GM12878 (cell line): ENCODE results near the gene CDK5RAP3. TPM values are rescaled to one million over a fixed set of nuclear protein-coding genes. Genes with fewer than 3 reads are reported as not detected.
A peak's percentile ranks its signal among the peaks of the same experiment; 100 is the strongest.

Experiments used
- ATAC-seq: fragments of 200-7000 bp; cut with Tn5 transposase; 3 replicates; pipeline ENCODE4 v1.9.1; 2020; ENCODE audit warnings: mild to moderate bottlenecking, moderate library complexity
- BruUV-seq: library from RNA; stranded (reverse); fragments of 400-500 nt; replicated peaks from 2 replicates; lab custom pipeline; 2021; lab: Mats Ljungman, UMichigan
- CTCF ChIA-PET: fragments of 300-600 bp; sonication (Branson Sonifier 250); formaldehyde crosslinking; extraction: SDS; loops from one replicate; lab custom pipeline; 2021; ENCODE audit warnings: inconsistent platforms; lab: Yijun Ruan, JAX
- POLR2A ChIA-PET: fragments of 350-600 bp; formaldehyde crosslinking; extraction: SDS; loops from one replicate; lab custom pipeline; 2021; ENCODE audit warnings: inconsistent platforms; lab: Charles Lee
- RAD21 ChIA-PET: fragments of 300-600 bp; sonication (Branson Sonifier 250); formaldehyde crosslinking; loops from one replicate; lab custom pipeline; 2023; ENCODE audit warnings: antibody characterized with exemption; ENCODE audit not compliant: unreplicated experiment; lab: Charles Lee
- SMC1A ChIA-PET: fragments of 300-600 bp; sonication (Branson Sonifier 250); formaldehyde crosslinking; loops from one replicate; lab custom pipeline; 2023; ENCODE audit not compliant: unreplicated experiment, uncharacterized antibody; lab: Charles Lee
- DNase-seq: peaks from one replicate; pipeline ENCODE4 v3.0.0-alpha.2; 2011; ENCODE audit warnings: low read depth, low spot score
- FAIRE-seq: peaks from 3 replicates; lab custom pipeline; 2011; peaks lifted over from hg19 to GRCh38; lab: Jason Lieb, UNC
- H2AFZ ChIP-seq: 2 replicates; pipeline ENCODE4 v1.6.0; 2011; ENCODE audit warnings: low read depth, low read length, control low read depth; ENCODE audit not compliant: control insufficient read depth
- H3K27ac ChIP-seq: 2 replicates; pipeline ENCODE4 v1.5.1; 2011; ENCODE audit warnings: control low read depth; ENCODE audit not compliant: control insufficient read depth, insufficient read depth
- H3K27me3 ChIP-seq, 2 experiments: replicated peaks in 1 of 2; 2 replicates each; pipeline versions ENCODE4 v1.6.0 to v1.6.1; 2011; ENCODE audit warnings: low read length in 1 of 2; ENCODE audit not compliant: control insufficient read depth in 2 of 2, insufficient read depth in 2 of 2
- H3K36me3 ChIP-seq, 2 experiments: 2 replicates each; pipeline ENCODE4 v1.5.1; 2011; ENCODE audit warnings: low read length in 1 of 2; ENCODE audit not compliant: control insufficient read depth in 2 of 2, insufficient read depth in 2 of 2
- H3K4me1 ChIP-seq: 2 replicates; pipeline ENCODE4 v1.6.1; 2011; ENCODE audit warnings: mild to moderate bottlenecking, low read length, moderate library complexity, mixed read lengths; ENCODE audit not compliant: control insufficient read depth, insufficient read depth
- H3K4me2 ChIP-seq: 2 replicates; pipeline ENCODE4 v1.6.0; 2011; ENCODE audit warnings: control low read depth; ENCODE audit not compliant: control insufficient read depth, insufficient read depth
- H3K4me3 ChIP-seq: fragments of 200-600 bp; sonication (generic); 2 replicates; pipeline ENCODE4 v1.5.1; 2016
- H3K79me2 ChIP-seq: 2 replicates; pipeline ENCODE4 v1.6.0; 2011; ENCODE audit warnings: low read length; ENCODE audit not compliant: control insufficient read depth, insufficient read depth
- H3K9ac ChIP-seq: 2 replicates; pipeline ENCODE4 v1.8.0; 2011; ENCODE audit warnings: low read length, control low read depth, mixed read lengths; ENCODE audit not compliant: control insufficient read depth, insufficient read depth
- H3K9me3 ChIP-seq: replicated peaks from 3 replicates; pipeline ENCODE4 v1.5.1; 2011; ENCODE audit warnings: mild to moderate bottlenecking, low read length; ENCODE audit not compliant: control insufficient read depth, insufficient read depth
- H4K20me1 ChIP-seq: 2 replicates; pipeline ENCODE4 v1.6.0; 2011; ENCODE audit not compliant: control insufficient read depth, insufficient read depth
- ATF2 ChIP-seq: IDR thresholded peaks from 2 replicates; pipeline ENCODE4 v1.6.1; 2012; ENCODE audit warnings: low read length, inconsistent platforms
- EGR1 ChIP-seq, 2 experiments: IDR thresholded peaks; 1 replicate in 1 of 2; 2 replicates in 1 of 2; pipeline ENCODE4 v1.6.1; 2011 to 2012; ENCODE audit warnings: low read depth in 2 of 2, low read length in 2 of 2, borderline replicate concordance in 1 of 2, mild to moderate bottlenecking in 1 of 2, moderate library complexity in 1 of 2
- HDAC6 ChIP-seq: fragments of 200-600 bp; sonication (generic); IDR thresholded peaks from one replicate; pipeline ENCODE4 v1.8.0; 2017; ENCODE audit warnings: antibody characterized with exemption; ENCODE audit not compliant: unreplicated experiment
- JUND ChIP-seq: IDR thresholded peaks from 2 replicates; pipeline ENCODE4 v1.6.1; 2012; ENCODE audit warnings: low read depth, mild to moderate bottlenecking, low read length, improper control_type of control experiment, moderate library complexity
- MTA2 ChIP-seq: fragments of 450-650 bp; IDR thresholded peaks from 2 replicates; pipeline ENCODE4 v1.6.1; 2016; ENCODE audit warnings: low read depth, mild to moderate bottlenecking, moderate library complexity
- NR2C1 ChIP-seq: fragments of 450-650 bp; IDR thresholded peaks from 2 replicates; pipeline ENCODE4 v1.6.1; 2017; ENCODE audit warnings: antibody characterized with exemption, mild to moderate bottlenecking, moderate library complexity
- SMC3 ChIP-seq: IDR thresholded peaks from 2 replicates; pipeline ENCODE4 v1.6.1; 2011; ENCODE audit warnings: low read length, improper control_type of control experiment, borderline replicate concordance
- SRF ChIP-seq, 2 experiments: IDR thresholded peaks; 2 replicates each; pipeline ENCODE4 v1.6.1; 2011; ENCODE audit warnings: low read depth in 2 of 2, low read length in 2 of 2, mild to moderate bottlenecking in 1 of 2, moderate library complexity in 1 of 2
- TAF1 ChIP-seq: IDR thresholded peaks from 2 replicates; pipeline ENCODE4 v1.6.1; 2011; ENCODE audit warnings: mild to moderate bottlenecking, low read depth, low read length, borderline replicate concordance
- ZZZ3 ChIP-seq: IDR thresholded peaks from 2 replicates; pipeline ENCODE4 v1.6.1; 2011; ENCODE audit warnings: low read depth; ENCODE audit not compliant: control insufficient read depth, insufficient read length
- WGBS: methylation state at CpG from one replicate; pipeline ENCODE4 v1.1.6; 2016; ENCODE audit warnings: low lambda C conversion rate; ENCODE audit not compliant: insufficient replicate concordance, insufficient coverage; ENCODE audit errors: missing lambda C conversion rate; 5-methylcytosine and 5-hydroxymethylcytosine counted together
- in situ Hi-C: fragments of 300-500 bp; cut with MboI; formaldehyde crosslinking; loops from 9 replicates; pipeline ENCODE4 v1.14.3; 2018; ENCODE audit warnings: mixed read lengths
- intact Hi-C: fragments of 100-400 bp; cut with micrococcal nuclease; formaldehyde crosslinking; loops from one replicate; pipeline ENCODE4 v1.14.2; 2022; ENCODE audit not compliant: unreplicated experiment
- polyA plus RNA-seq, 11 experiments: library from polyadenylated mRNA; depleted of rRNA in 4 of 11; unstranded in 6 of 11; stranded (reverse) in 5 of 11; fragments of >200 nt; fragmentation: Nextera tagmentation in 4 of 11; fragmentation: Illumina TruSeq in 1 of 11; extraction: Ambion mirVana in 4 of 11; extraction: Trizol in 1 of 11; gene quantifications; 1 replicate in 1 of 11; 2 replicates in 10 of 11; pipeline versions ENCODE4 v1.2.1 to v1.2.3, GENCODE V29; 2011 to 2016; ENCODE audit warnings: inconsistent platforms in 2 of 11, missing spikeins in 2 of 11, low read depth in 1 of 11
- total RNA-seq, 4 experiments: library from RNA; depleted of rRNA in 3 of 4; stranded (reverse); fragments of >200 nt in 3 of 4; fragmentation: Illumina TruSeq in 1 of 4; extraction: Trizol in 1 of 4; gene quantifications; 2 replicates each; pipeline versions ENCODE4 v1.2.1 to v1.2.3, GENCODE V29; 2013 to 2021
- TF ChIP-seq, protein P1 (sequence below): fragments of 450-650 bp; IDR thresholded peaks from 2 replicates; pipeline ENCODE4 v1.6.1; 2016; ENCODE audit warnings: mild to moderate bottlenecking, moderate library complexity, borderline replicate concordance

Gene CDK5RAP3
- total and polyA plus RNA-seq, 10 of the 15 experiments (the other 5 are each of a cell fraction or from before 2014, with no cell fraction given) = 69.4 to 237 (median 160) TPM

DNA sequence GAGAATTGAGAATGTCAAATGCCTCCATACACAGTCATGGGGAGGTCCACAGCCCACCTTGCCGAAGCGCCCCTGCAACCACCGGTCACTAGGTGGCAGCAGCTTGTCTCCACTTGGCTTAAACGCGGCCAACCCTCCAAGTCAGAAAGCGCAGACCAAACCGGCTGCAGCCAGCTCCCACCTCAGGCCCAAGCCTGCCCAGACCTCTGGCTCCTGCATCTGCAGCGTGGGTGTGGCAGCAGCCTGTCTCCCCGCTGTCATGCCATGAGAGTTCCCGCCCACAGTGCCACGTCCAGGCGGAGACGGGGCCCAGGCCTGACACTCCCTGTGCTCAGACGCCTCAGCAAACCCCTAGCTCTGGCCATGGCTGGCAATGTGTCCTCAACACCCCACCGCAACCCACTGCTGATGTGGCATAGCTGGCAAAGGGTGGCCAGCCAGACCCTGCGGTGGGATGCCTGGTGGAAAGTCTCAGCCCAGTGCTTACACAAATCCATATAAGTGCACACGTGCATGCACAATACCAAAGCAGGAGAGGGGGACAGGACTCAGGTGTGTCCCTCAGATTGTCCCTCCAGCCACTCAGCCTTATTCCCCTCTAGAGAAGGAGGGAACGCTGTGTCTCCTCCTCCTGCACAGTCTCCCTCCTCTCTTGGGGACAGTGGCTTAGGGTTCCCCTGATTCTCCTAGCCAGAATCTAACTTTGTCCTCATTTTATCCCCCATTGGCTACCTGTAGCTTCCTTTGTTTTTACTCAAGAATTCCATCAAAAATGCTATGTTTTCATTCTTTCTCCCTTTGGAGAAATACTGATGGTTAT, 55.8 kb downstream of the CDK5RAP3 start (continued):
- TF ChIP-seq TAF1 (no peak), SRF (IDR thresholded peaks at IDR 0.05; ENCODE audit: low read depth in 2 of 2, low read length in 2 of 2) (no peak), EGR1 (IDR thresholded peaks at IDR 0.05; ENCODE audit: borderline replicate concordance in 1 of 2, low read depth in 2 of 2, low read length in 2 of 2) (peak in 1 of 2 experiments; percentile 39; a peak in 1 of 3 replicates)
- TF ChIP-seq, all 136 proteins: peak for 18

DNA sequence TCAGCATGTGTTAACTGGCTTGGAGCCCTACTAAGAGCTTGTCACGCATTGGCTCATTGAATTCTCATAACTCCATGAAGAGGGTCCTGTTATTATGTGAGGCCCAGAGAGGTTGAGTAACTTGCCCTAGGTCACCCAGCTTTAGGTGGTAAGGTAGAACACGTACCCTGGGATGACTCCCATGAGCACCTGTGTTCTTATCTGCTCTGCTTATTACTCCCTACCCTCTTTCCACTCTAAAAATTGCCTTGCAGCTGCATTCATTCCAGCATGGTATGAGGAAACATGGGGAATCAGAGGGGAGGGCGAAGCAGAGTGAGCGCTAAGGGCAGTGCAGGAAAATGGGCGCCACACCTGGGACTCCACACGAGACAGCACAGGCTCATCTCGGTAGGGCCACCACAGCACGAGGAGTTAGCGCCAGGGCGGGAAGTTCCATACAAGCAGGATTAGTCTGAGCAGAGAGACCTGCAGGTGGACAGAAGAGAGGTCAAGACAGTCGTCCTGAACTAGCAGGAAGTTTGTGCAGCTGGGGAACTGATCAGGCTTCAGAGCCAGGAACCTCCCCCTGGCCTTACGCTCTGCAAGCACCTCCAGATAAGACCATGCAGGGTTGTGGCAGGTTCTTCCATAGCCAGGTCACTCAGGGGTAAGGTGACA, 56.5 kb downstream of the CDK5RAP3 start:
- Histone ChIP-seq H3K4me3 (no peak overlapping the region), H3K27me3 (peaks cover 0 to 2% of the 10 kb centered on the region in 2 experiments; a peak in 1 of 4 replicates), H3K79me2 (no peaks in the 10 kb centered on the region), H3K27ac (no peak overlapping the region), H3K4me1 (peaks cover 27% of the 10 kb centered on the region), H3K9ac (no peak overlapping the region), H3K9me3 (no peaks in the 10 kb centered on the region), H4K20me1 (peaks cover 5% of the 10 kb centered on the region; the same call in 1 of the 2 replicates), H3K4me2 (no peak overlapping the region), H2AFZ (no peak overlapping the region), H3K36me3 (no peaks in the 10 kb centered on the region)
- WGBS = 62% methylated on average over 12 of the region's 12 CpGs
- ChIA-PET SMC1A (interaction anchor here (1.0 to 7.4 kb wide), 17 partner anchors 8 to 850 kb away, joined by 3 to 100 read pairs (median 6); partner anchors contain the start of gene NFE2L1), RAD21 (interaction anchor here (0.8 to 5.1 kb wide), 14 partner anchors 9 to 566 kb away, joined by 3 to 117 read pairs (median 8); partner anchors contain the start of genes CDK5RAP3, COPZ2, HOXB5 and NFE2L1), CTCF (interaction anchor here (0.5 to 7.9 kb wide), 29 partner anchors 8 to 591 kb away, joined by 3 to 176 read pairs (median 9); partner anchors contain the start of genes COPZ2, NFE2L1 and PNPO), POLR2A (interaction anchor here (0.6 to 3.7 kb wide), 8 partner anchors 9 to 78 kb away, joined by 3 to 29 read pairs (median 4); partner anchors contain the start of gene NFE2L1)
- intact Hi-C loops (loop anchor here (2.0 to 5.0 kb wide), 2 partner anchors 21 to 310 kb away; partner anchors contain the start of gene NFE2L1), in situ Hi-C loops (loop anchor here (5.0 kb wide), 2 partner anchors 40 to 110 kb away; no protein-coding TSS in a partner anchor)
- FAIRE-seq (no peak), ATAC-seq (no peak), DNase-seq (no peak)
- no TSS peak for BruUV-seq
- TF ChIP-seq, protein P1, sequence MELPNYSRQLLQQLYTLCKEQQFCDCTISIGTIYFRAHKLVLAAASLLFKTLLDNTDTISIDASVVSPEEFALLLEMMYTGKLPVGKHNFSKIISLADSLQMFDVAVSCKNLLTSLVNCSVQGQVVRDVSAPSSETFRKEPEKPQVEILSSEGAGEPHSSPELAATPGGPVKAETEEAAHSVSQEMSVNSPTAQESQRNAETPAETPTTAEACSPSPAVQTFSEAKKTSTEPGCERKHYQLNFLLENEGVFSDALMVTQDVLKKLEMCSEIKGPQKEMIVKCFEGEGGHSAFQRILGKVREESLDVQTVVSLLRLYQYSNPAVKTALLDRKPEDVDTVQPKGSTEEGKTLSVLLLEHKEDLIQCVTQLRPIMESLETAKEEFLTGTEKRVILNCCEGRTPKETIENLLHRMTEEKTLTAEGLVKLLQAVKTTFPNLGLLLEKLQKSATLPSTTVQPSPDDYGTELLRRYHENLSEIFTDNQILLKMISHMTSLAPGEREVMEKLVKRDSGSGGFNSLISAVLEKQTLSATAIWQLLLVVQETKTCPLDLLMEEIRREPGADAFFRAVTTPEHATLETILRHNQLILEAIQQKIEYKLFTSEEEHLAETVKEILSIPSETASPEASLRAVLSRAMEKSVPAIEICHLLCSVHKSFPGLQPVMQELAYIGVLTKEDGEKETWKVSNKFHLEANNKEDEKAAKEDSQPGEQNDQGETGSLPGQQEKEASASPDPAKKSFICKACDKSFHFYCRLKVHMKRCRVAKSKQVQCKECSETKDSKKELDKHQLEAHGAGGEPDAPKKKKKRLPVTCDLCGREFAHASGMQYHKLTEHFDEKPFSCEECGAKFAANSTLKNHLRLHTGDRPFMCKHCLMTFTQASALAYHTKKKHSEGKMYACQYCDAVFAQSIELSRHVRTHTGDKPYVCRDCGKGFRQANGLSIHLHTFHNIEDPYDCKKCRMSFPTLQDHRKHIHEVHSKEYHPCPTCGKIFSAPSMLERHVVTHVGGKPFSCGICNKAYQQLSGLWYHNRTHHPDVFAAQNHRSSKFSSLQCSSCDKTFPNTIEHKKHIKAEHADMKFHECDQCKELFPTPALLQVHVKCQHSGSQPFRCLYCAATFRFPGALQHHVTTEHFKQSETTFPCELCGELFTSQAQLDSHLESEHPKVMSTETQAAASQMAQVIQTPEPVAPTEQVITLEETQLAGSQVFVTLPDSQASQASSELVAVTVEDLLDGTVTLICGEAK = no peak
- TF ChIP-seq MTA2 (no peak), NR2C1 (no peak), SMC3 (no peak), ZZZ3 (no peak), ATF2 (no peak), HDAC6 (no peak), JUND (no peak)
